Measurements from ENCODE around the gene DUSP22.

DUSP22 gene

DNA sequence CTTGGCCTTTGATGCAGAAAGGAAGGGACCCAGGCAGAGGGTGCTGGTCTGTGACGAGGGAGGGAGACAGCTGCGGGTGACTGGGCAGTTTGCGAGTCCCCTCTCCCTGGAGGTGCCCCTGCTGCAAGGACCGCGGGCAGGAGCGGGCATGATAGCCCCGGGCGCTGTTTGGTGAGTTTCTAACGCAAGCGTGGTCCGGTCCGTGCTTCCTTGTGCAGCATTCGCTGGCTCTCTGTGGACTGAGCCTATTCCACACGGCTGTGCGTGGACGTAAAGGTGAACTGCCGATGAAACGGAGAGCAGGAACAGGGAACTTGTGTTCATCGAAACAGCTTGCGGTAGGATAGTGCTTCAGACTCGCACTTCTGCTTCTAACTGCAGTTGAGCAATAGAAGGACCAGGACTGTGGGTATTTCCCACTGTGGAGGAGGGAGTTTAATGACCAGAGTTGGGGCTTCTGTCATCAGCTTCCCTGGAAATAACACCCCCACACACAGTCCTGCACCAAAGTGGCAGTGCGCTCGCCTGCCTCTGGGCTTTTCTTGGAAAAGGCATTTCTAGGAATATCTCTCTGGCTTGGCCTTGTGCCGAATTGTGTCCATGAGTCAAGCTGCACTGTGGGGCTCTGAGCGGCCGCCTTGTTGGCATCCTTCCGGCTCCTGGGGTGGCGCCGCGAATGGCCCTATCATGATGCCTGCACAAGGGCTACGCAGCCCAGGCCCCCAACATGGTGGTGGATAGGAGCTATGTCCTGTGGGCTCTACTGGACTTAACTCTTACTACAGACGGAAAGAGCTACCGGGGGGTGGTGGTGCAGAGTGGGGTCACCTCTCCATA lies 48.9 kb downstream of the DUSP22 start:
- DNase-seq: no peak

DNA sequence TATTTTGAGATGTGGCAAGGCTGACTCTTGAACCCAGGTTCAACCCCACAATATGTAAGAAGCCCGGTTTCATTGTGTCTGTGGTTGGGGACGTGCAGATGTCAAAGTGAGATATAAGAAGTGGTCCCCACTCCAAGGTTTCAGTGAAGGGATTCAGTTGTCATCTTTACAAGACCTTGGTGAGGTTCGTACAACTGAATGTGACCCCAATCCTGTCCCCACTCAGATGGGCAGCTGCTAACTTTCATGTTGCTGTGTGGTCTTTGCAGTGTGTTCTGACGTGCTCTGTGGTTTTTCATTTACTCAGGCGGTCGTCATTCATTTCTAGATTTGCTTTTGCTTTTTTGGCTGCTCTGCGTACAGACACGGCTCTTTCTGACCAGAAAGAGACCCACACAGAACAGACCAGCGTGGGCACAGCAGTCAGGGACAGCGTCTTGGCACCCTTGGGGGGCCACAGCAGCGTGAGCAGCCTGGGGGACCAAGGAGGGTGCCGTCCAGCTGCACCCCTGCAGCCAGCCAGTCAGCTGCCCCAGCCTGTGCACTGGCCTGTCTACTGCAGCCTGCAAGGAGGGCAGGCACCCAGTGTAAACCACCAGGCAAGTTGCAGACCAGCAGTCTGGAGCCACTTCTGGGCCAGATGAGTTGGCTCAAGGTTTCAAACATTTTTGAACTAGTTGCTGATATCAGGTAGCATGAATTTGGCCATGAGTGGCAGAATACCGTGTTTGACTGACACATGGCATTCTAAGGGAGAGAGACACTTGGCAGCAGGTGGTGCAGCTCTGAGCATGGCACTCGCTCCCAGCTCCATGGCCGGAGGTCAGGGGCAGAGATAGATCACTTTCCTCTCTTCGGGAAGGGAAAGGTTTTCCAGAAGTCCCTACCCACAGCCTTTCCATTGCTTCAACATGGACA lies 49.9 kb downstream of the DUSP22 start:
- DNase-seq: no peak

DNA sequence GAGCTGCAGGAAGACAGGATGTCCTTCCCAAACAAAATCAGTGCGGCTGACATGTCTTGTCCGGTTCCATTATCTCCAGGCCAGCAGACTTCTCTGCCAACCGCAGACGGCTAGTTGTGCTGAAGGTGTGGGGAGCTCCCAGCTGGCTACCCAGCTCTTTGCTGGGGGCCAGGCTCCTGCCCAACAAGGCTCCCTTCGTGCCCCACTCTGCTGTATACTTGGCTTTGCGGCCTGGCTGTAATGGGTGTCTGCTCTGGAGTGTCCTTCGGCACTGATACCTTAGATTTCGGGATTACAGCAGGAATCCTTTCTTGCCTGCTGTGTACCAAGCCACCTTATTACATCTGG lies 50.5 kb downstream of the DUSP22 start:
- no peak for DNase-seq

DNA sequence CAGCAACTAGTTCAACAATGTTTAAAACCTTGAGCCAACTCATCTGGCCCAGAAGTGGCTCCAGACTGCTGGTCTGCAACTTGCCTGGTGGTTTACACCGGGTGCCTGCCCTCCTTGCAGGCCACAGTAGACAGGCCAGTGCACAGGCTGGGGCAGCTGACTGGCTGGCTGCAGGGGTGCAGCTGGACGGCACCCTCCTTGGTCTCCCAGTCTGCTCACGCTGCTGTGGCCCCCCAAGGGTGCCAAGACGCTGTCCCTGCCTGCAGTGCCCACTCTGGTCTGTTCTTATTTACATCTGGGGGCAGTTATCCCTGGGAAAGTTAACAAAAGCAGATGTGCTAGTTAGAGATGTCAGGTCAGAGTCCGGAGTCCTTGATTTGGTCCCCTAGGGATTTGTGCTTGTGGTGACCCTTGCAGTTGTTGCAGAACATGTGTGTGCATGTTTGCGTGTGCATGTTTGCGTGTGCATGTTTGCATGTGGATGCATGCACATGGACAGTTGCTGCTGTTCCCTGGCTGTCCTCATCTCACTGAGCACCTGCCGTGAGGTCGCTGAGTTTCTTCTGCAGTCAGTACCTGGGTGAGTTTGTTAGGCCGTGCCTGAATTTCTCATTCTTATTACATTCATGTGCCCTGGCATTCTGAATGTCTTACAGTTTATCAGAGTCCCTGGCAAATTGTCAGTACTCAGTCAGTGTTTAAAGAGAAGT lies 51.1 kb downstream of the DUSP22 start:
- no peak for DNase-seq

DNA sequence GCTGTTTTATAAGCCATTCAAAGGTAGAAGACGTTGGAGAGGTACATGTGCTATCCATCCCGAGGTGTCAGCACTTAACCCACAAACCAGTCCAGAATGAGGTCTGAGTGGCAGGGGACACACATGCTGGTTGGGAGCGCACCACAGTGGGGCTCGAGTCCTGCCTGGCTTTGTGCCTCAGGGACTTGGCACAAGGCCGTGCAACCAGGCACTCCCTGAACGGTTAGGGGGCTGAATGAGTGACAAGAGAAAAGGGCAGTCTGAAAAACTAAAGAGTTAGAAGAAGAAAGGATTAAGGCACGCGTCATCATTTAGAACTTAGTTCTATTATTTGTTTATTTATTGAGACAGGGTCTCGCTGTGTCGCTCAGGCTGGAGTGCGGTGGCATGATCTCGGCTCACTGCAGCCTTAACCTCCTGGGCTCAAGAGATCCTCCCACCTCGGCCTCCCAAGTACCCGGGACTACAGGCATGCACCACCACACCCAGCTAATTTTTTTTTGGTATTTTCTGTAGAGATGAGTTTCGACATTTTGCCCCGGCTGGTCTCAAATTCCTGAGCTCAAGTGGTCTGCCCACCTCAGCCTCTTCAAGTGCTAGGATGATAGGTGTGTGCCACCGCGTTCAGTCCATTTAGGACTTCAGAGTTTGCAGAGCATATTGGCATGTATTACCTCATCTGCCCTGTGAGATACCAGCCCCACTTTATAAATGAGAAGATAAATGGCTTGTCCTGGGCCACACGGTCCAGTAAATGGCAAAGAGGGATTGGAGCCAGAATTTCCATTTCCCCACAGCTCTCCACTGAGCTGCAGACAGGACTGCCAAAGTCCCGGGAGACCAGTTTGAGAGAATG lies 51.9 kb downstream of the DUSP22 start:
- no peak for DNase-seq

DNA sequence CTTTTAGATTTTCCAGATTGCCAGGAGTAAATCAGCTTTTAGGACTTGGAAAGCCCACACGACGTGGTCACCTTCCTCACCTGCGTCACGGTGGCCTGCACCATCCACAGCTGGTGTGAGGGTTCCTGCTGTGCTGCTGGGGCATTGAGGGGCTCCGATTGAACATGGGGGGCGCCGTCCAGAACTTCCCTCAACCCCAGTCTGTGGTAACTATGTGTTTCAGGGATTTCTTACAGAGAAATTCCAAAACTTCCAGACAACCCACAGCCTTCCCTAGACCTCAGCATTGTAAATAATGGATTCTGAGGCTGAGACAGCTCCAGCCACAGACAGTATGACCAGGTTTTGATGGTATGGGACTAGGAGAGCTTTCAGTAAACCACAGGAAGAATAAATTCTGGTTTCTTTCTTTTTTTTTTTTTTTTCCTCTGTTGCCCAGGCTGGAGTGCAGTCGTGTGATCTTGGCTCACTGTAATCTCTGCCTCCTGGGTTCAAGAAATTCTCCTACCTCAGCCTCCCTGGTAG lies 52.6 kb downstream of the DUSP22 start:
- no peak for DNase-seq

DNA sequence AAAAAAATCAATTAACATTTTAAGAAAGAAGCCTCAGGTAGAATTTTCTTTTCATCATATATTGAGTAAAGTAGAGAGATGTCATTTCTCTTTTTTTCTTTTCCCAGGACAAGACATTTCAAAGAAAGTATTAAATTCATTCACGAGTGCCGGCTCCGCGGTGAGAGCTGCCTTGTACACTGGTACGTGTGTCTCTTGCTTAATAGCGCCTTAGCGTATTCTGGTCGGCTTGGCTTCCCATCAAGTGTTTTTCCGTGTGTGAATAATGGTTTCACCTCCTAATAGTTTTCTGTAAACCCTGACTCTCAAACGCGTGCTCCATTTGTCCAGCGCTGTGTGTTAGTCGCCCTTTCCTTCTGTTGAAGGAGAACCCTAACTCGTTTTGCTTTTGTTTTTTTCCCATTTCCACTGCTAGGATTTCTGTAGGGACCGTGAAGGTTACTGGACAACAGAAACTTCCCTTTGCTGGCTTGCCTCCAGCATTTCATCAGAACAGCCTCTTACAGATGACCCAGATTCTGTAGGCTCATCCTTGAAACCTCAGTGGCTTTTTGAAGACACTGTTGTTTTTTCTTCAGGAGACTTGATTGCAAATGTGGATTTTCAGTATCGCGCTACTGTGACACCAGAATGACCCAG lies 53.6 kb downstream of the DUSP22 start:
- no peak for DNase-seq

DNA sequence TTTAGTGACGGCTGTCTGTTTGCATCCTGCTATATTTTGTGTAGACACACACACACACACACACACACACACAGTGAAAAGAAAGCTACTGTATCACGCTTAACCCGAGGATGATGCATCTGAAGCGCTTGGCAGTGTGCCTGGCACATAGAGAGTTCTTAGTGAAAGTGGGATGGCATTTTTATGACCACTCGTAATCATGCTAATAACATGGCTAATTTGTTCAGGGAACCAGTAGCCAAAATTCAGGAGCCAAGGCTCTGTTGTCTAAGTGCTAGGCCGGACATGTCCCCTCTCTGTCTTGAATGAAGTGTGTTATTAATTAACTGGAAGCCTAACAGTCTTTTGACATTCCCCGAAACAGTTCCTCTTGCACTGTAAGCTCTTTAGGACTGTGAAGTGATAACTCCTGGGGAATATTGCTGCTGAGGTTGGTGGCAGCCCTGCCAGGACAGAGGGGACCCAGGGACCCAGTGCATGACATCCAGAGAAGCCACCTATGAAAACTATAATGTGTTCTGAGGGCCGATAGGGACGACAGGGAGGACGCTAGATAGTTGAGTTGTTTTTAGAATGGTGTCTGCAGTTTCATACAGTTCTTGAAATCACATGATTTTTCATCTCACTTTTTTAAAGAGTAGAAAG lies 54.2 kb downstream of the DUSP22 start:
- no peak for DNase-seq

DNA sequence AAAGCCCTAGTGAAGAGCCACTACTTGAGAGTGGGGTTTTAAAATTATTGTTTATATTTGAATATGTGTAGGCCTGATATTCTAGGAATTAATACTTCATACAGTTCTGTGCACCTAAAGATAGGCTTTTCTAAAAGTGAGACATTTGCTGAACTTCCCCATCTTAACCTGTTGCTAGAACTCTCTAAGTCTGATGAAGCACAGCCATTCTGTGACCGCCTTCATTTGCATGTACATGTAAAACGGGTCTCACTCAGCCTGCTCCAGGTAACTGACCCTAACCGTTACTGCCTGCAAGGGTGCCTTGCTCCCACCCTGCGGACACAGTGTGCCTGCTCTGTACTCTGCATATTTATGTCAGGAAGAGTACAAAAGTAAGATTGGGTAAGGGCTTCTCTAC lies 54.9 kb downstream of the DUSP22 start:
- no peak for DNase-seq

DNA sequence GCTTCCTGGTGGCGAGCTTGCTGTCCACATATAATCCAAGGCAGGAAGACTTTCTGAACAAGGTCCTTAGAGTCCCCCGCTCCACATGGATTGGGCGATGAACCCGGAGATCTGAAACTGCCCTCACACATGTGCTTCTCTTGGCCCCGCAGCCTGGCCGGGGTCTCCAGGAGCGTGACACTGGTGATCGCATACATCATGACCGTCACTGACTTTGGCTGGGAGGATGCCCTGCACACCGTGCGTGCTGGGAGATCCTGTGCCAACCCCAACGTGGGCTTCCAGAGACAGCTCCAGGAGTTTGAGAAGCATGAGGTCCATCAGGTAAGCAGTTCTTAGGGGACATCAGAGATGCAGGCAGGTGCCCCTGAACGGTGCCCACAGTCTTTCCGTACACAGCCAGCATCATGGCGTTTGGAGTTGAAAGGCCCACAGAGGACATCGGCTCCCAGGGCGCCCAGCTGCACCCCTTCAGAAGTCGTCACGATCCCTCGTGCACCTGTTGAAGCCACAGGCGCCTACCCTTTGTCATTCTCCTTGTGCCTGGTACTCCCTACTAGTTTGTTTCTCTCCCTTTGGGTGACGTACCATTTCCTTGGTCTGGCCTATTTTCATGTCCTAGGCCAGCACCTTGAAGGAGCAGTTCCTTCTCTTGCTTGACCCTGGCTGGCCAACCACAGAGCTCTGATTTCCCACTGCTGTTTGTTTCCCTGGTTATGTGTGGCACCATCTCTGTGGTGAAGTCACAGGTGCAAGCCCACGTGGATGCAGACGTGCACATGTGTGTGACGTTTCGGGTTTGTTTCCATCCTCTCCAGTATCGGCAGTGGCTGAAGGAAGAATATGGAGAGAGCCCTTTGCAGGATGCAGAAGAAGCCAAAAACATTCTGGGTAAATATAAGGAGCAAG lies 55.9 kb downstream of the DUSP22 start:
- no peak for DNase-seq

DNA sequence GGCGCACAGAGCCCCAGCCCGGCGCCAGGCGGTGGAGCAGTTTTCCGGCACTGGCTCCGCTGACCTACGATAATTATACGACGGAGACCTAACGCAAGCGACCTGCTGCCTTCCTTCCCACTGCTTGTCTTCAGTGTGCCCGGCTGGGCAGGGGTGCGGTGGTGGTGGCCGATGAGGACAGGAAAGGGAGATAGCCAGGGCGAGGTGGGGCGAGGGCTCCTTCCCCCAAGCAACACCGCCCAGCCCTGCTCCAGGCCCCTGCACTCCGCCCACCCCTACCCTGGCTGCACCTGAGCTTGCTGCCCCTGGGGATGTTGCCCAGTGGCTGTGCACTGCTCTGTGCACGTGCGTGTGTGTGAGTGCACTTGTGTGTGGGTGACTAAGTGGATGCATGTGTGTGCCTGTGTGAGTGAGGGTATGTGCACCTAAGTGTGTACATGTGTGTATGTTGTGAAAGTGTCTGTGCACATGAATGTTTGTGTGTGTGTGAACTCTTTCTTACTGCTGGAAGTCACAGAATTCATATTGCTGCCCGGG lies 56.6 kb downstream of the DUSP22 start:
- DNase-seq: no peak

DNA sequence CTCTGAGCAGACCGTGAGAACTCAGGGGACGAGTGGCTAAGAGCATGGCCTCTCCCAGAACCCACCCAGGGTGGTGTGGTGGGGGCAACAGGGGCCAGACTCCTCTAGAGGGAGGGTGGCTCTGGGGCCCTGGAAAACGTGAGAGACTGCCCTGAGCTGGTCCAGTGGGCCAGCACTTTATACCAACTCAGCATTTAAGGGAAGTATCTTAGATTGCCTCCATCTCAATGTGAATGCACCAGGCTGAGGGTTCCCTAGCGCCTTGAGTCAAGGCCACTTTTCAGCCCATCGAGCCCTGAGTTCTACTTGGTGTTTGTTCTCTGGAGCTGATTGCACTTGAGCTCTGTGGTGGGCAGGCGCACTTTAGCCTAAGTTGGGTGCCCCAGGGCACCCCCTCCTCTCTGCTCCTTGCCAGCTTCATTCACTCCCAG lies 57.2 kb downstream of the DUSP22 start:
- DNase-seq: no peak

DNA sequence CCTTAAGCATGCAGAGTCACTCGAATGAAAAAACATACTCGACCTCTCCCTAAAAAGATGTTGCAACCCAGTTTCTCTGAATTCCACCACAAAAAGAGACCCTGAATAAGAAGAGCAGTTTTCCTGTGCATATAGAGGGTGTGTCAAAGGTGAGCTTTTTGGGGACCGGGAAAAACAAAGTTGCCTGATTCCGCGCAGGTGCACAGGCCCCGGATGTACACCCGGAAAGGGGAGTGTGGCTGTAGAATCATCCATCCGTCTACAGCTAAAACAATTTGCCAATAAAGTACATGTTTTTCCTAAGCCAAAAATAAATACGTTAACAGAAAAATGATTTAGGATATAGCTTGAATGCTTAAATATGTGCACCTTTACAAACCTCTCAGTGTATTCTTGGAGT lies 58.1 kb downstream of the DUSP22 start:
- no peak for DNase-seq

DNA sequence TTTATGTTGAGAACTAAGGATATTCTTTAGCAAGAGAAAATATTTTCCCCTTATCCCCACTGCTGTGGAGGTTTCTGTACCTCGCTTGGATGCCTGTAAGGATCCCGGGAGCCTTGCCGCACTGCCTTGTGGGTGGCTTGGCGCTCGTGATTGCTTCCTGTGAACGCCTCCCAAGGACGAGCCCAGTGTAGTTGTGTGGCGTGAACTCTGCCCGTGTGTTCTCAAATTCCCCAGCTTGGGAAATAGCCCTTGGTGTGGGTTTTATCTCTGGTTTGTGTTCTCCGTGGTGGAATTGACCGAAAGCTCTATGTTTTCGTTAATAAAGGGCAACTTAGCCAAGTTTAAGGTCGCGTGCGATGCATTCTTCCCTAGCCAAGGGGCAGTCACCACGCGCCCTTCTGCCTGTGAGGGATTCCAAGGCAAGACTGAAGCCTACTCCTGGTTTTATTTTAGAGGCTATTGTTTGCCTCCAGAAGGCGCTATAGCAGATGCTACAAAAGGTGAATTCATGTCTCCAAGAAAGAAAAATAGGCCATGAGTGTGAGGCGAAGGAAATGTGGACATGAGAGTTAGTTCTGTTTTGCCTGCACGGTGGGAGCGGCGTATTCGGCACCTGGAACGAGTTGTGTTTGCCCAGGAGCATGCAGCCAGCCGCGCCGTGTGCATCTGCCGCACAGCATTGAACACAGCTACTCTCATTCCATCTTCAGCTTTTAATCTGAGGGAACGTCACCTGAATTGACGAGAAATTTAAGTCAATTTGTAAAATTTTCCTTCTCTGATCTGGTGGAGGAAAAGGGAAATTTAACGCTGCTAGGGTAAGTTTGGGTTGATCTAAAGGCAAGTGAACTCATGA lies 59.0 kb downstream of the DUSP22 start:
- DNase-seq: no peak

DNA sequence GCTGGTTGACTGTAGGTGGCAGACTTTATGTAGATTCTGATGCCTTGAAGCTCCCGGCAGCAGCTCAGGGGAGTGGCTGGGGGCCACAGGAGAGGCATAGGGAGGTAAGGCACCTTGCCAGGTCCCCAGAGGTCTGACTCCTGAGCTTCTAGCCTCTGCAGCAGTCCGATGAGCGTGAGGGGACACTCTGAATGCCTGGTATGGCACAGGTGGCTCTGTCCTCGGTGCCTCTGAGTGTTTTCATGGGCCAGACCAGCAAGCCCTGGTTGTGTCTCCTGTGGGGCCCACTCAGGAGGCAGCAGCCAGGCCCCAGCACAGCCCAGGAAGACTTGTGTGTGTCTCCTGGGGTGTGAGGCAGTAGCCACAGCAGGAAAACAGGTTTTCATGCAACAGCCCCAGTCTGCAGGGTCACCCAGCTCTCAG lies 59.6 kb downstream of the DUSP22 start:
- no peak for DNase-seq

DNA sequence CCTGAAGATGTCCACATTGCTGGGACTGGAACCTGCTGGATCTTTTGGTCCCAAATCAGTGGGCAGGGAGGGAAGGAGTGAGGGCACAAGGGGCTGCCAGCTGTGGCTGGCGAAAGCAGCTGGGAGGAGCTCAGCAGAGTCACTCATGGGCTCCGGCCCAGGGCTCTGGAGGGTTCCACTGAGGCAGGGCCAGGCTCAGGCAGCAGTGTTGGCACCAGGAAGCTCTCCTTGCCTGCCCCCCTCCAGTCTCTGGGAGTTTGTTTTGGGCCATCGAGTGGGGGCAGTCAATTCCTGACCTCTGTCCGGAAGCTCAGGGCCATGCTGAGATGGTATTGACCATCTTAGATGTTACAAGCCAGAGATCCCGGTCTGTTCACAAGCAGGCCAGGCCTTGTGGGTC lies 60.2 kb downstream of the DUSP22 start:
- no peak for DNase-seq

DNA sequence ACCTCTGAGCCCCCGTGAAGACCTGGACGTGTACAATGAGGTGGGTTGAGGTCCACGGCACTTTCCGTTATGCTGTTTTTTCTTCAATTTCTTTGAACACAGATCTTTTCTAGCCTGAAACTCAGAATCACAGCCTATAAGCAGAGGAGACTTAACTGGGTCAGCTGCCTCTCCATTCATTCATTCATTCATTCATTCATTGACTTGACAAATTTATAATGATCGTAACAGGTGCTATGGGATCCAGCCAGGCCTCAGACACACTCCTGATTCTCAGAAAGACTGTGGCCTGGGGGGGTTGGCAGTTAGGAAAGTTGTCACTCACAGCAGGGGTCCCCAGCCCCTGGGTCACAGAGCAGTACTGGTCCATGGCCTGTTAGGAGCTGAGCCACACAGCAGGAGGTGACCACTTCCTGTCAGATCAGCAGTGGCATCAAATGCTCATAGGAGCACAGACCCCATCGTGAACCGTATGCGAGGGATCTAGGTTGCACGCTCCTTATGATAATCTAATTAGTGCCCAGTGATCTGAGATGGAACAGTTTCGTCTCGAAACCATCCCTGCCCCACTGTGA lies 60.7 kb downstream of the DUSP22 start:
- DNase-seq: no peak

All from NCI-H446 treated with DMSO at 0.1 percent for 48 hours (cell line).